ENCODE measurements around the gene ARHGAP4. TPM values are rescaled to one million over a fixed set of nuclear protein-coding genes. Genes with fewer than 3 reads are reported as not detected.

ARHGAP4 gene
- total and polyA plus RNA-seq, 2 donors (not counting 3 experiments of a cell fraction or from before 2014, with no cell fraction given) = 20.9 to 33.3 TPM

DNA sequence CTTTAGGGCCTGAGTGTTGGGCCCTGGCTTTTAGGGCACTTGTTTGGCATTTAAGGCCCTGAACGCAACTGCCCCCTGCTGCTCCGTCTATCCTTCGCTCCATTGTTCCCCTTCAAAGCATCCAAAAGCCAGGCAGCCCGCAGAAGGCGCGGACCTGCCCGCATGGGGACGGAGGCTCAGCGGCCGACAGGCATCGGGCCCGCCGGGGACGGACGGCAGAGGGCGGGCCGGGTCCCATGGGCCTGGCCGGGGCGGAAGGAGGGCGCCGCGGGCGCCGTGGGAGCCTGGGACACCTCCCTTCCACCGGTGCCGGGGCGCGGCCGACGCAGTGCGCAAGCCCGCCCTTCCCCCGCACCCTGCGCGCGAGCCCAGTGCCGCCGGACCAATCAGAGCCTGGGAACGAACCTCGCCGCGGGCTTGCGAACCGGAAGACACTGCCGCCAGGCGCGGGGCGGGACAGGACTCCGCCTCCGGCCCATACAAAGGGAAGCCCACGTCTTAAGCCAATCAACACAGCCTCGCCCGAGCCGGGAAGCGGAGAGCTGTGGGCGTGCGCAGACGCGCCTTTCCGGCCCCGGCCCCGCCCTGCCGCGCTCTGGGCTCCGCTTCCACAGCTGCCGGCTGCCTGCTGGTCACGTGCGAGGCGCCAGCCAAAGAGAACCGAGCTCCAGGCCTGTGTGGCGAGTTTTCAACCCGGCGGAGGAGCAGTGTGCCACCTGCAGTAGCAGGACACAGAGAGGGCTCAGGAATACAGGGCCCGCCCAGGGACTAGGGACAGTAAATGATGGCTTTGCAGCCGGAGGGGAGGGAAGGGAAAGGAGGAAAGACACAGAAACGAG lies 2.1 kb upstream of the ARHGAP4 start:
- H3K4me3 ChIP-seq (replicated peaks in 1 of 3; ENCODE audit: insufficient read depth in 1 of 3, low read depth in 1 of 3, low read length in 3 of 3) = peak overlapping the region in 2 of 3 experiments; percentile 44 to 49
- H3K4me2 ChIP-seq (ENCODE audit: insufficient read depth, low read length) = peak overlapping the region; percentile 77
- ChIA-PET CTCF (interaction anchor here (1.6 to 9.0 kb wide), 2 partner anchors 12 to 20 kb away, joined by 3 to 253 read pairs; partner anchors contain the start of gene RENBP), POLR2A (interaction anchor here (0.6 to 1.6 kb wide), 3 partner anchors 19 to 441 kb away, joined by 3 to 5 read pairs (median 4); no protein-coding TSS in a partner anchor)
- no peaks in the 10 kb centered on the region for H3K27me3 ChIP-seq (ENCODE audit: control insufficient read depth in 2 of 2, insufficient read depth in 2 of 2, low read length in 2 of 2)
- H3K9ac ChIP-seq (replicated peaks; ENCODE audit: extremely low read depth, insufficient read depth, low read length) = peak overlapping the region; percentile 96
- peaks cover 44% of the 10 kb centered on the region for H3K4me1 ChIP-seq (ENCODE audit: control insufficient read depth, extremely low read depth, insufficient read depth, low read length)
- no peaks in the 10 kb centered on the region for H3K9me3 ChIP-seq (replicated peaks; ENCODE audit: control insufficient read depth, insufficient read depth, low read length)
- dilution Hi-C loops (cut with MboI; ENCODE audit: extremely low pct_ligation_motif_present, low sequenced_read_pairs) = no loop called here
- FAIRE-seq = peak; percentile 100
- TF ChIP-seq POLR2AphosphoS5 (IDR thresholded peaks at IDR 0.05; ENCODE audit: insufficient read depth, low read depth, low read length) (peak; percentile 84), JUN (IDR thresholded peaks at IDR 0.05; ENCODE audit: borderline replicate concordance, insufficient read depth, insufficient read length, low read depth) (no peak)
- TF ChIP-seq, protein P1, sequence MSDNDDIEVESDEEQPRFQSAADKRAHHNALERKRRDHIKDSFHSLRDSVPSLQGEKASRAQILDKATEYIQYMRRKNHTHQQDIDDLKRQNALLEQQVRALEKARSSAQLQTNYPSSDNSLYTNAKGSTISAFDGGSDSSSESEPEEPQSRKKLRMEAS (IDR thresholded peaks at IDR 0.05; ENCODE audit: insufficient read depth, insufficient read length) = peak; percentile 83
- peak overlapping the region; percentile 100 for H3K27ac ChIP-seq (ENCODE audit: insufficient read depth, low read depth, low read length)
- DNase-seq (ENCODE audit: low read depth, low spot score) = peak; percentile 98
- no peak overlapping the region for H2AFZ ChIP-seq (ENCODE audit: low read depth, low read length)
- H3K79me2 ChIP-seq (ENCODE audit: control insufficient read depth, insufficient read depth, low read length) = peaks cover 18% of the 10 kb centered on the region
- H3K36me3 ChIP-seq (ENCODE audit: control insufficient read depth in 2 of 2, extremely low read depth in 1 of 2, insufficient read depth in 2 of 2, low read length in 2 of 2) = peaks cover 0 to 14% of the 10 kb centered on the region in 2 experiments
- BruUV-seq (replicated peaks) = no TSS peak
- no peaks in the 10 kb centered on the region for H3K9me1 ChIP-seq (replicated peaks; ENCODE audit: control insufficient read depth, extremely low read depth, insufficient read depth, low read length)
- intact Hi-C loops (cut with micrococcal nuclease) = loop anchor here (1.0 kb wide), 3 partner anchors 19 to 164 kb away; partner anchors contain the start of genes PLXNB3 and TMEM187
- H4K20me1 ChIP-seq (replicated peaks; ENCODE audit: control insufficient read depth, extremely low read depth, insufficient read depth, low read length) = no peaks in the 10 kb centered on the region

DNA sequence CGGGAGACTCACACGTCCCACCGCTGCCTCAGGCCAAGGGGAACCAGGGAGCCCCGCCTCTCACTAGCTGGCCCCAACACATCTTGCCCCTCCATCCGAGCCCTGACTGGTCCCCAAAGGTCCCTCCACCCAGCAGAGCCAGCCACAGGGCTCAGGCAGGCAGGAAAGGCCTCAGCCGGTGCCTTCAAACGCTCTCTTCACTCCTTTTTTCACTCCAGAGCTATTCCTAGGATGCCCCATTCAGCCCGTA lies 1.5 kb upstream of the ARHGAP4 start:
- DNase-seq (ENCODE audit: low read depth, low spot score) (no peak), FAIRE-seq (no peak)
- no peaks in the 10 kb centered on the region for H4K20me1 ChIP-seq (replicated peaks; ENCODE audit: control insufficient read depth, extremely low read depth, insufficient read depth, low read length)
- H3K4me2 ChIP-seq (ENCODE audit: insufficient read depth, low read length) = peak overlapping the region; percentile 77
- H3K4me3 ChIP-seq (replicated peaks in 1 of 3; ENCODE audit: insufficient read depth in 1 of 3, low read depth in 1 of 3, low read length in 3 of 3) = peak overlapping the region in 2 of 3 experiments; percentile 44 to 49
- intact Hi-C loops (cut with micrococcal nuclease) (loop anchor here (1.0 kb wide), 1 partner anchor 163 kb away; the partner anchor contains the start of gene PLXNB3), dilution Hi-C loops (cut with MboI; ENCODE audit: extremely low pct_ligation_motif_present, low sequenced_read_pairs) (no loop called here)
- TF ChIP-seq, protein P2, sequence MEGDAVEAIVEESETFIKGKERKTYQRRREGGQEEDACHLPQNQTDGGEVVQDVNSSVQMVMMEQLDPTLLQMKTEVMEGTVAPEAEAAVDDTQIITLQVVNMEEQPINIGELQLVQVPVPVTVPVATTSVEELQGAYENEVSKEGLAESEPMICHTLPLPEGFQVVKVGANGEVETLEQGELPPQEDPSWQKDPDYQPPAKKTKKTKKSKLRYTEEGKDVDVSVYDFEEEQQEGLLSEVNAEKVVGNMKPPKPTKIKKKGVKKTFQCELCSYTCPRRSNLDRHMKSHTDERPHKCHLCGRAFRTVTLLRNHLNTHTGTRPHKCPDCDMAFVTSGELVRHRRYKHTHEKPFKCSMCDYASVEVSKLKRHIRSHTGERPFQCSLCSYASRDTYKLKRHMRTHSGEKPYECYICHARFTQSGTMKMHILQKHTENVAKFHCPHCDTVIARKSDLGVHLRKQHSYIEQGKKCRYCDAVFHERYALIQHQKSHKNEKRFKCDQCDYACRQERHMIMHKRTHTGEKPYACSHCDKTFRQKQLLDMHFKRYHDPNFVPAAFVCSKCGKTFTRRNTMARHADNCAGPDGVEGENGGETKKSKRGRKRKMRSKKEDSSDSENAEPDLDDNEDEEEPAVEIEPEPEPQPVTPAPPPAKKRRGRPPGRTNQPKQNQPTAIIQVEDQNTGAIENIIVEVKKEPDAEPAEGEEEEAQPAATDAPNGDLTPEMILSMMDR (IDR thresholded peaks at IDR 0.05; ENCODE audit: extremely low read depth in 1 of 2, insufficient read depth in 1 of 2, low read depth in 1 of 2, low read length in 2 of 2) = no peak
- no peak for TF ChIP-seq FOS (IDR thresholded peaks at IDR 0.05; ENCODE audit: borderline replicate concordance, insufficient read depth, low read length)
- TF ChIP-seq EZH2 (IDR thresholded peaks at IDR 0.05; ENCODE audit: borderline replicate concordance, low read depth, low read length, severe bottlenecking) = no peak
- no peak for TF ChIP-seq POLR2AphosphoS5 (IDR thresholded peaks at IDR 0.05; ENCODE audit: insufficient read depth, low read depth, low read length)
- TF ChIP-seq MYC (IDR thresholded peaks at IDR 0.05; ENCODE audit: low read depth, low read length) = no peak
- TF ChIP-seq JUN (IDR thresholded peaks at IDR 0.05; ENCODE audit: borderline replicate concordance, insufficient read depth, insufficient read length, low read depth) = no peak
- no peak for TF ChIP-seq GATA2 (IDR thresholded peaks at IDR 0.05; ENCODE audit: insufficient read depth, insufficient read length, low read depth, low read length)
- TF ChIP-seq, protein P1 (IDR thresholded peaks at IDR 0.05; ENCODE audit: insufficient read depth, insufficient read length) = no peak
- peaks cover 45% of the 10 kb centered on the region for H3K4me1 ChIP-seq (ENCODE audit: control insufficient read depth, extremely low read depth, insufficient read depth, low read length)
- peaks cover 13% of the 10 kb centered on the region for H3K79me2 ChIP-seq (ENCODE audit: control insufficient read depth, insufficient read depth, low read length)
- TSS peak; percentile 38 for BruUV-seq (replicated peaks)
- peak overlapping the region; percentile 96 for H3K9ac ChIP-seq (replicated peaks; ENCODE audit: extremely low read depth, insufficient read depth, low read length)
- no peaks in the 10 kb centered on the region for H3K9me1 ChIP-seq (replicated peaks; ENCODE audit: control insufficient read depth, extremely low read depth, insufficient read depth, low read length)
- no peaks in the 10 kb centered on the region for H3K27me3 ChIP-seq (ENCODE audit: control insufficient read depth in 2 of 2, insufficient read depth in 2 of 2, low read length in 2 of 2)
- H3K36me3 ChIP-seq (ENCODE audit: control insufficient read depth in 2 of 2, extremely low read depth in 1 of 2, insufficient read depth in 2 of 2, low read length in 2 of 2) = peaks cover 0 to 14% of the 10 kb centered on the region in 2 experiments
- ChIA-PET POLR2A (interaction anchor here (1.6 kb wide), 1 partner anchor 20 kb away, joined by 4 read pairs; no protein-coding TSS in a partner anchor), CTCF (interaction anchor here (1.6 to 9.0 kb wide), 2 partner anchors 12 to 21 kb away, joined by 3 to 253 read pairs; partner anchors contain the start of gene RENBP)
- H2AFZ ChIP-seq (ENCODE audit: low read depth, low read length) = no peak overlapping the region
- H3K9me3 ChIP-seq (replicated peaks; ENCODE audit: control insufficient read depth, insufficient read depth, low read length) = no peaks in the 10 kb centered on the region
- peak overlapping the region; percentile 100 for H3K27ac ChIP-seq (ENCODE audit: insufficient read depth, low read depth, low read length)

All from endothelial cell of umbilical vein (primary cell).